ENCODE data around the gene AOPEP. TPM values are rescaled to one million over a fixed set of nuclear protein-coding genes. Genes with fewer than 3 reads are reported as not detected.

The AOPEP gene
- total and polyA plus RNA-seq, 3 donors from 2014 or later: 31.4 to 95.0 (median 80.4) TPM

DNA sequence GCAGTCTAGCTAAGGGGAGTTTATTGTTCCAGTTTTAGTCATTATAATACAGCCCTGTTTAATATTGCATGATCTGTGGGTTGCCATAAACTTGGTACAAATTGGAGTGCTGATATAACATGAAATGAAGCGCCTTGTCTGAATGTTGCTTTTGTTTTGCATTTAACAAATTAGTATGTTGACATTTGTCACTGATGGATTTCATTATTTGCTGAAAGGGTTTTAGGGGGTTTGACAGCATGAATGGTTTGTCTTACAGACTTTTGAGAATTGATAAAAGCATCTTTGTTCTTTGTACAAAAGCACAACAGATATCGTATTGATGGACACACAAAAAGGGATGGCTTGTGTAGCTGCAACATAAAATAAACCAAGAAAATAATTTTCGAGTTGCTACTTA is 178.3 kb downstream of the AOPEP start:
- H3K4me3 ChIP-seq: no peak overlapping the region
- DNase-seq: no peak
- intact Hi-C loops (cut with DNase I; ENCODE audit: low total_unique reads): no loop called here
- no peak overlapping the region for H3K27ac ChIP-seq
- no peaks in the 10 kb centered on the region for H3K36me3 ChIP-seq (ENCODE audit: low read depth, missing control alignments)
- peaks cover 6% of the 10 kb centered on the region for H3K4me1 ChIP-seq
- no peaks in the 10 kb centered on the region for H3K27me3 ChIP-seq
- TF ChIP-seq POLR2A (IDR thresholded peaks at IDR 0.05): no peak
- TF ChIP-seq, protein P1, sequence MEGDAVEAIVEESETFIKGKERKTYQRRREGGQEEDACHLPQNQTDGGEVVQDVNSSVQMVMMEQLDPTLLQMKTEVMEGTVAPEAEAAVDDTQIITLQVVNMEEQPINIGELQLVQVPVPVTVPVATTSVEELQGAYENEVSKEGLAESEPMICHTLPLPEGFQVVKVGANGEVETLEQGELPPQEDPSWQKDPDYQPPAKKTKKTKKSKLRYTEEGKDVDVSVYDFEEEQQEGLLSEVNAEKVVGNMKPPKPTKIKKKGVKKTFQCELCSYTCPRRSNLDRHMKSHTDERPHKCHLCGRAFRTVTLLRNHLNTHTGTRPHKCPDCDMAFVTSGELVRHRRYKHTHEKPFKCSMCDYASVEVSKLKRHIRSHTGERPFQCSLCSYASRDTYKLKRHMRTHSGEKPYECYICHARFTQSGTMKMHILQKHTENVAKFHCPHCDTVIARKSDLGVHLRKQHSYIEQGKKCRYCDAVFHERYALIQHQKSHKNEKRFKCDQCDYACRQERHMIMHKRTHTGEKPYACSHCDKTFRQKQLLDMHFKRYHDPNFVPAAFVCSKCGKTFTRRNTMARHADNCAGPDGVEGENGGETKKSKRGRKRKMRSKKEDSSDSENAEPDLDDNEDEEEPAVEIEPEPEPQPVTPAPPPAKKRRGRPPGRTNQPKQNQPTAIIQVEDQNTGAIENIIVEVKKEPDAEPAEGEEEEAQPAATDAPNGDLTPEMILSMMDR (IDR thresholded peaks at IDR 0.05): no peak
- 73 to 82% methylated on average over 3 of the region's 3 CpGs for WGBS, 2 donors
- H3K9me3 ChIP-seq: no peaks in the 10 kb centered on the region

DNA sequence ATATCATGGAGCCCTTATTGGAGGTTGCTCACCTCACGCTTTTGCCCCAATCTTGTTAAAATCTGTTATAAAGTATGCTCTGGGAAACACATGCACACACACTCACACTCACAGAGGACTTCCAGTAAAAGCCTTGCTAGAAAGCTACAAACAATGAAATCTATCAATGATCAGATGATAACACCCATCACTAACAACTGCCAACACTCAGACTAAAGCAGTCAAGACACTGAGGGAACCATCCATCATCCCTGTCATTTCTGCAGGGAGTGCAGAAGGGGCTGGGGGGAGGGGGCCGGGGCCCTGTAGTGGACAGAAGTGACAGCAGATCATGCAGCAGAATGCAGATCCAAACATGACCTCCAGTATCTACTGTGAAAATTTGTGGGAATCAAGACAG is 179.1 kb downstream of the AOPEP start:
- intact Hi-C loops (cut with DNase I; ENCODE audit: low total_unique reads): no loop called here
- no peak for DNase-seq
- TF ChIP-seq, protein P1 (IDR thresholded peaks at IDR 0.05): no peak
- no peak for TF ChIP-seq POLR2A (IDR thresholded peaks at IDR 0.05)
- Histone ChIP-seq H3K4me1 (peaks cover 6% of the 10 kb centered on the region), H3K27ac (no peak overlapping the region), H3K9me3 (no peaks in the 10 kb centered on the region), H3K27me3 (no peaks in the 10 kb centered on the region), H3K36me3 (ENCODE audit: low read depth, missing control alignments) (no peaks in the 10 kb centered on the region), H3K4me3 (no peak overlapping the region)
- 93 to 94% methylated on average over 2 of the region's 2 CpGs for WGBS, 2 donors

DNA sequence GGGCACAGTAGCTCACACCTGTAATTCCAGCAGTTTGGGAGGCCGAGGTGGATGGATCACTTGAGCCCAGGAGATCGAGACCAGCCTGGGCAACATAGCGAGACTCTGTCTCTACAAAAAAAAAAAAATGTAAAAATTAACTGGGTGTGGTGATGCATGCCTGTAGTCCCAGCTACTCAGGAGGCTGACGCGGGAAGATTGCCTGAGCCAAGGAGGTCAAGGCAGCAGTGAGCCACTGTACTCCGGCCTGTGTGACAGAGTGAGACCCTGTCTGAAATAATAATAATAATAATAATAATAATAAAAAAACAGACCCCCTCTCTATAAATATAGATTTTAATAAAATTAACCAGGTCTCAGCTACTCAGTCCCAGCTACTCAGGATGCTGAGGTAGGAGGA is 179.7 kb downstream of the AOPEP start:
- intact Hi-C loops (cut with DNase I; ENCODE audit: low total_unique reads): no loop called here
- no peak for DNase-seq
- Histone ChIP-seq H3K4me3 (no peak overlapping the region), H3K4me1 (peaks cover 6% of the 10 kb centered on the region), H3K36me3 (ENCODE audit: low read depth, missing control alignments) (no peaks in the 10 kb centered on the region), H3K27me3 (no peaks in the 10 kb centered on the region), H3K27ac (no peak overlapping the region), H3K9me3 (no peaks in the 10 kb centered on the region)
- 82 to 87% methylated on average over 6 of the region's 6 CpGs for WGBS, 2 donors
- no peak for TF ChIP-seq POLR2A (IDR thresholded peaks at IDR 0.05)
- TF ChIP-seq, protein P1 (IDR thresholded peaks at IDR 0.05): no peak

DNA sequence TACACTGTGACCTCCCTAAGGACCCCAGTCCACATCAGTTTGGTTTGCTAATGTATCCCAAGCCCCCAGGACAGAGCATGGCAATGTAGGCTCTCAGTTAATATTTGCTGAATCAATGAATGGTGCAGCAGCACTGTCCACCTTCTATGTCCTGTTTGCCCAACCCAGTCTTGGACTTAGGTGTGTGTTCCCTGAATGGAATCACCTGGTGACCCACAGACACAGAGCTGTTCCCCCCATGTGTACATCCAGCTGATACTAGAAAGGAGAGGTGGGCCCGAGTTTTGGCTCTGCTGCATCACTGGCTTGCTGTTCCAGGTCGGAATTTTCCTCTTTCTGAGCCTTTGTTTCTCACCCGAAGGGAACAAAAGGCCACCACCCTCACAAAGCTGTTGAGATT is 180.2 kb downstream of the AOPEP start:
- no peaks in the 10 kb centered on the region for H3K27me3 ChIP-seq
- intact Hi-C loops (cut with DNase I; ENCODE audit: low total_unique reads): no loop called here
- DNase-seq: no peak
- peaks cover 6% of the 10 kb centered on the region for H3K4me1 ChIP-seq
- peak overlapping the region in 1 of 2 donors; percentile 57 for H3K27ac ChIP-seq
- no peaks in the 10 kb centered on the region for H3K36me3 ChIP-seq (ENCODE audit: low read depth, missing control alignments)
- no peaks in the 10 kb centered on the region for H3K9me3 ChIP-seq
- TF ChIP-seq, protein P1 (IDR thresholded peaks at IDR 0.05): no peak
- TF ChIP-seq POLR2A (IDR thresholded peaks at IDR 0.05): no peak
- no peak overlapping the region for H3K4me3 ChIP-seq
- WGBS, 2 donors: 53 to 61% methylated on average over 3 of the region's 3 CpGs

DNA sequence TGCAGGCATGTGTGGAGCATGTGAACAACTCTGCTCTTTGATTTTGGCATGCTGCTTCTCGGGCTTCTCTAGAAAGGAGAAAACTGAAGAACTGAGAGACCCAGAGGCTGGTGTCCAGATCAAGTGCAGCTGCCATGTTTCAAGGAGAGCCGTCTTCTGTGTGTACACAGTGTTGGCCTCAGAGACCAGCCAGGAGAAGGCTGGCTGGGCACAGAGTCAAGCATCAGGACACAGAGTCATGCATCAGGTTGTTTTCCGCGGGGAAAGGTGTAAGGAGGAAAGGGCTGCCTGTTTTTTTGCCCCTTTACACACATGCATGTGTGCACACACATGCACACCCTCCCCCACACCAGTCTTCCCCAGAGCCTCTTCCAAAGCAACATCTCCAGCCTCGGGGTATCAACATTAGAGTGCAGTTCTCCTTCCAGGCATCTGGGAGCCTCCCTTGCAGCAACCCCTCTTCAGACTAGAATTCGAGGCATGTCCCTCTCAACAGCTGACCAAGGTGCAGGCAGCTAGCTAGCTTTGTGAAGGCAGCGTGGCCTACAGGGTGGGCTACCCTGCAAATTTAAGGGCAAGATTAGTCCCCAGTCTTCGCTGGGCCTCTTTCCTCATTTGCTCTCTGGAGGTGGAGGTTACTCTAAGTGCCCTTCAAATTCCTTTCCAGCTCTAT is 180.9 kb downstream of the AOPEP start:
- peaks cover 6% of the 10 kb centered on the region for H3K4me1 ChIP-seq
- WGBS, 2 donors: 64 to 70% methylated on average over 8 of the region's 8 CpGs
- H3K4me3 ChIP-seq: no peak overlapping the region
- H3K36me3 ChIP-seq (ENCODE audit: low read depth, missing control alignments): no peaks in the 10 kb centered on the region
- H3K27ac ChIP-seq: peak overlapping the region in 1 of 2 donors; percentile 57
- no peaks in the 10 kb centered on the region for H3K27me3 ChIP-seq
- no peak for DNase-seq
- TF ChIP-seq, protein P1 (IDR thresholded peaks at IDR 0.05): no peak
- no peak for TF ChIP-seq POLR2A (IDR thresholded peaks at IDR 0.05)
- intact Hi-C loops (cut with DNase I; ENCODE audit: low total_unique reads): no loop called here
- H3K9me3 ChIP-seq: no peaks in the 10 kb centered on the region

Measured in testis (tissue), 3 donors.